GM23338 (cell line): ENCODE data around the gene ZSCAN18. TPM values are rescaled to one million over a fixed set of nuclear protein-coding genes. Genes with fewer than 3 reads are reported as not detected.

Source experiments
- ATAC-seq: fragments of 200-7000 bp; cut with Tn5 transposase; 3 replicates; pipeline ENCODE4 v1.9.1; 2020
- DNase-seq: peaks from one replicate; pipeline ENCODE4 v3.0.0-alpha.2; 2015; ENCODE audit warnings: low spot score
- H2AFZ ChIP-seq: fragments of 200-600 bp; sonication (generic); 2 replicates; pipeline ENCODE4 v1.8.0; 2016; ENCODE audit warnings: antibody characterized with exemption, mild to moderate bottlenecking, moderate library complexity
- H3F3A ChIP-seq: fragments of 200-600 bp; sonication (generic); replicated peaks from 2 replicates; pipeline ENCODE4 v1.8.0; 2017; ENCODE audit warnings: antibody characterized with exemption, mixed run types, low read depth
- H3K27ac ChIP-seq: fragments of 200-600 bp; sonication (generic); 2 replicates; pipeline ENCODE4 v1.6.1; 2016; ENCODE audit warnings: low read depth
- H3K27me3 ChIP-seq: fragments of 200-600 bp; sonication (generic); 2 replicates; pipeline ENCODE4 v1.8.0; 2016; ENCODE audit warnings: mild to moderate bottlenecking, mixed run types, moderate library complexity; ENCODE audit not compliant: insufficient read depth
- H3K36me3 ChIP-seq: fragments of 200-600 bp; sonication (generic); 2 replicates; pipeline ENCODE4 v1.8.0; 2016; ENCODE audit warnings: mild to moderate bottlenecking; ENCODE audit not compliant: insufficient read depth
- H3K4me1 ChIP-seq: fragments of 200-600 bp; sonication (generic); 2 replicates; pipeline ENCODE4 v1.8.0; 2016; ENCODE audit warnings: mild to moderate bottlenecking, moderate library complexity; ENCODE audit not compliant: insufficient read depth
- H3K4me2 ChIP-seq: fragments of 200-600 bp; sonication (generic); 2 replicates; pipeline ENCODE4 v1.7.1; 2017; ENCODE audit warnings: mixed run types
- H3K4me3 ChIP-seq: fragments of 200-600 bp; sonication (generic); 2 replicates; pipeline ENCODE4 v1.6.1; 2016; ENCODE audit warnings: mixed run types
- H3K79me2 ChIP-seq: fragments of 200-600 bp; sonication (generic); replicated peaks from 2 replicates; pipeline ENCODE4 v1.8.0; 2017; ENCODE audit warnings: mild to moderate bottlenecking; ENCODE audit not compliant: insufficient read depth
- H3K9me2 ChIP-seq: fragments of 200-600 bp; sonication (generic); 2 replicates; pipeline ENCODE4 v1.8.0; 2017; ENCODE audit not compliant: insufficient read depth
- H4K20me1 ChIP-seq: fragments of 200-600 bp; sonication (generic); replicated peaks from 2 replicates; pipeline ENCODE4 v1.8.0; 2017; ENCODE audit warnings: mild to moderate bottlenecking; ENCODE audit not compliant: insufficient read depth
- H3K27ac Mint-ChIP-seq: 2 replicates; pipeline ENCODE4 v1.8.0; 2020; ENCODE audit warnings: inconsistent platforms, mild to moderate bottlenecking, moderate library complexity, mixed read lengths
- H3K27me3 Mint-ChIP-seq: 3 replicates; pipeline ENCODE4 v1.8.0; 2022; ENCODE audit warnings: low read depth, mild to moderate bottlenecking, moderate library complexity, mixed read lengths, inconsistent platforms; ENCODE audit not compliant: insufficient read depth, poor library complexity
- H3K36me3 Mint-ChIP-seq: 3 replicates; pipeline ENCODE4 v1.8.0; 2021; ENCODE audit warnings: low read depth, mild to moderate bottlenecking, inconsistent platforms, moderate library complexity, mixed read lengths
- H3K4me1 Mint-ChIP-seq: 3 replicates; pipeline ENCODE4 v1.8.0; 2020; ENCODE audit warnings: mild to moderate bottlenecking, inconsistent platforms, mixed read lengths
- H3K4me3 Mint-ChIP-seq: 3 replicates; pipeline ENCODE4 v1.8.0; 2021; ENCODE audit warnings: moderate library complexity, mild to moderate bottlenecking, inconsistent platforms, mixed read lengths
- H3K9me3 Mint-ChIP-seq: 3 replicates; pipeline ENCODE4 v1.8.0; 2020; ENCODE audit warnings: moderate library complexity, mild to moderate bottlenecking, inconsistent platforms, mixed read lengths
- CREB1 ChIP-seq: fragments of 250-450 bp; sonication (Bioruptor Pico); IDR thresholded peaks from 2 replicates; pipeline ENCODE4 v1.5.0; 2020; ENCODE audit warnings: low read depth, mild to moderate bottlenecking, moderate library complexity
- ETS1 ChIP-seq: IDR thresholded peaks from 2 replicates; pipeline ENCODE4 v1.6.1; 2016; ENCODE audit warnings: antibody characterized with exemption
- EZH2phosphoT487 ChIP-seq: fragments of 200-600 bp; sonication (generic); IDR thresholded peaks from one replicate; pipeline ENCODE4 v1.8.1; 2018; ENCODE audit warnings: antibody characterized with exemption; ENCODE audit not compliant: unreplicated experiment
- JUNB ChIP-seq: IDR thresholded peaks from one replicate; pipeline ENCODE4 v1.6.1; 2016; ENCODE audit warnings: antibody characterized with exemption; ENCODE audit not compliant: unreplicated experiment
- NANOG ChIP-seq: IDR thresholded peaks from 2 replicates; pipeline ENCODE4 v1.6.1; 2016; ENCODE audit warnings: antibody characterized with exemption, borderline replicate concordance
- POLR2AphosphoS5 ChIP-seq: IDR thresholded peaks from 2 replicates; pipeline ENCODE4 v1.6.1; 2016; ENCODE audit warnings: antibody characterized with exemption, low read depth
- STAT1 ChIP-seq: IDR thresholded peaks from one replicate; pipeline ENCODE4 v1.6.1; 2016; ENCODE audit warnings: antibody characterized with exemption; ENCODE audit not compliant: unreplicated experiment
- ZNF114 ChIP-seq: fragments of 250-450 bp; sonication (Bioruptor Pico); IDR thresholded peaks from 2 replicates; pipeline ENCODE4 v1.5.0; 2020; ENCODE audit warnings: mild to moderate bottlenecking, moderate library complexity
- ZNF331 ChIP-seq: fragments of 250-450 bp; sonication (Bioruptor Pico); IDR thresholded peaks from 2 replicates; pipeline ENCODE4 v1.5.0; 2020; ENCODE audit warnings: low read depth, mild to moderate bottlenecking, moderate library complexity
- polyA plus RNA-seq: library from polyadenylated mRNA; unstranded; fragments of >200 nt; fragmentation: Nextera tagmentation; extraction: Ambion mirVana; gene quantifications from 2 replicates; pipeline ENCODE4 v1.2.1, GENCODE V29; 2016
- total RNA-seq: library from RNA; depleted of rRNA; stranded (reverse); fragments of >200 nt; shearing (Covaris generic); gene quantifications from 2 replicates; pipeline ENCODE4 v1.2.3, GENCODE V29; 2014
- TF ChIP-seq, protein P1 (sequence below): IDR thresholded peaks from one replicate; pipeline ENCODE4 v1.6.1; 2018; ENCODE audit warnings: antibody characterized with exemption; ENCODE audit not compliant: unreplicated experiment
- TF ChIP-seq, protein P2 (sequence below): fragments of 250-450 bp; sonication (Bioruptor Pico); IDR thresholded peaks from 2 replicates; pipeline ENCODE4 v1.5.0; 2020; ENCODE audit warnings: mild to moderate bottlenecking, moderate library complexity
- TF ChIP-seq, protein P3 (sequence below), 2 experiments: fragments of 200-600 bp in 1 of 2; sonication (generic) in 1 of 2; conservative IDR thresholded peaks; 2 replicates each; pipeline versions ENCODE4 v1.5.1 to v1.6.1; 2016 to 2017; ENCODE audit warnings: antibody characterized with exemption in 2 of 2, low read depth in 2 of 2, mild to moderate bottlenecking in 2 of 2, moderate library complexity in 1 of 2

The ZSCAN18 gene
- total and polyA plus RNA-seq, 2 experiments from 2014 or later = 25.1 to 75.0 TPM

DNA sequence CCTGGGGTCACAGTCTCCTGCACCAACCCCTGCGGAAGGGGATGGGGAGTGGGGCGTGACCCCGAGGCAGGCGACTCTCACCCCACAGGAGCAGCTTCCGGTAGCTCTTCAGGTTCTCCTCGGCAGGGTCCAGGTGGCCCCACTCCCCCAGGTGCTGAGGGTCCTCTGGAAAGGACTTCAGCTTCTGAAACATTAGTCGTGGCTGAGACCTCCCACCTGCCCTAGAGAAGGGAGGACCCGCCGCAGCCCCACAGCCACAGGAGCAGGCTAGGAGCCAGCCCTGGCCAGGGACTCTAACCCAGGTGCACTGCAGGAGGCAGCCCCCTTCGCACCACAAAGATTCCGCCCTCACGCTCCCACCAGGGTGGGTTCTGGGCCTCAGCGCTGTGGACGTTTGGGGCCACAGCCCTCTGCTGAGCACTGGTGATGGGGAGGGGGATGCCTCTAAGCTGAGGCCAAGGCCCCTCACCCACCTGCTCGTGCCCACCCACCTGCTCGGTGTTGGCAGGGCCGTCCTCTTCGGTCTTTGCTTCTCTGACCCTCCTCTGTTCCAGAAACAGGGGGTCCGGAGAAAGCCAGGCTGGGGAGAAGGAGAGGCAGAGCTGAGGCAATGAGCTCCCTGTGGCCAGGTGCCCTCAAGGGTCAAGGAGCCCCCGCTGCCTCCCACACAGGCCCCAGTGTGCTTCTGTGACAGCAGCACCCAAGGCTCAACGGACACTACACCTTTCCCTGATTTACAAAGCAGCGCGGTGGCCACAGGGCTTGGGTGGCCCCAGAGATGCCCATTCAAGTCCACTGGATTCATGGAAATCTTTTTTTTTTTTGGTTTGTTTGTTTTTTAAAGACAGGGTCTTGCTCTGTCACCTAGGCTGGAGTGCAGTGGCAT, 11.0 kb downstream of the ZSCAN18 start:
- H2AFZ ChIP-seq = no peak overlapping the region
- H3K27me3 ChIP-seq = no peaks in the 10 kb centered on the region
- Mint-ChIP-seq H3K27ac (no peak overlapping the region), H3K4me1 (peaks cover 4% of the 10 kb centered on the region; the same call in 1 of the 3 replicates), H3K4me3 (no peak overlapping the region), H3K9me3 (peaks cover 34% of the 10 kb centered on the region), H3K27me3 (peaks cover 2% of the 10 kb centered on the region), H3K36me3 (peaks cover 66% of the 10 kb centered on the region)
- H3K36me3 ChIP-seq = no peaks in the 10 kb centered on the region
- DNase-seq (no peak), ATAC-seq (no peak)
- H3K27ac ChIP-seq = no peak overlapping the region
- TF ChIP-seq, protein P1, sequence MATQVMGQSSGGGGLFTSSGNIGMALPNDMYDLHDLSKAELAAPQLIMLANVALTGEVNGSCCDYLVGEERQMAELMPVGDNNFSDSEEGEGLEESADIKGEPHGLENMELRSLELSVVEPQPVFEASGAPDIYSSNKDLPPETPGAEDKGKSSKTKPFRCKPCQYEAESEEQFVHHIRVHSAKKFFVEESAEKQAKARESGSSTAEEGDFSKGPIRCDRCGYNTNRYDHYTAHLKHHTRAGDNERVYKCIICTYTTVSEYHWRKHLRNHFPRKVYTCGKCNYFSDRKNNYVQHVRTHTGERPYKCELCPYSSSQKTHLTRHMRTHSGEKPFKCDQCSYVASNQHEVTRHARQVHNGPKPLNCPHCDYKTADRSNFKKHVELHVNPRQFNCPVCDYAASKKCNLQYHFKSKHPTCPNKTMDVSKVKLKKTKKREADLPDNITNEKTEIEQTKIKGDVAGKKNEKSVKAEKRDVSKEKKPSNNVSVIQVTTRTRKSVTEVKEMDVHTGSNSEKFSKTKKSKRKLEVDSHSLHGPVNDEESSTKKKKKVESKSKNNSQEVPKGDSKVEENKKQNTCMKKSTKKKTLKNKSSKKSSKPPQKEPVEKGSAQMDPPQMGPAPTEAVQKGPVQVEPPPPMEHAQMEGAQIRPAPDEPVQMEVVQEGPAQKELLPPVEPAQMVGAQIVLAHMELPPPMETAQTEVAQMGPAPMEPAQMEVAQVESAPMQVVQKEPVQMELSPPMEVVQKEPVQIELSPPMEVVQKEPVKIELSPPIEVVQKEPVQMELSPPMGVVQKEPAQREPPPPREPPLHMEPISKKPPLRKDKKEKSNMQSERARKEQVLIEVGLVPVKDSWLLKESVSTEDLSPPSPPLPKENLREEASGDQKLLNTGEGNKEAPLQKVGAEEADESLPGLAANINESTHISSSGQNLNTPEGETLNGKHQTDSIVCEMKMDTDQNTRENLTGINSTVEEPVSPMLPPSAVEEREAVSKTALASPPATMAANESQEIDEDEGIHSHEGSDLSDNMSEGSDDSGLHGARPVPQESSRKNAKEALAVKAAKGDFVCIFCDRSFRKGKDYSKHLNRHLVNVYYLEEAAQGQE = no peak
- TF ChIP-seq STAT1 (no peak), NANOG (no peak), ETS1 (no peak), ZNF114 (CRISPR knock-in tag) (no peak), EZH2phosphoT487 (no peak), POLR2AphosphoS5 (no peak), CREB1 (CRISPR knock-in tag) (no peak), ZNF331 (CRISPR knock-in tag) (no peak), JUNB (no peak)
- TF ChIP-seq, protein P2, sequence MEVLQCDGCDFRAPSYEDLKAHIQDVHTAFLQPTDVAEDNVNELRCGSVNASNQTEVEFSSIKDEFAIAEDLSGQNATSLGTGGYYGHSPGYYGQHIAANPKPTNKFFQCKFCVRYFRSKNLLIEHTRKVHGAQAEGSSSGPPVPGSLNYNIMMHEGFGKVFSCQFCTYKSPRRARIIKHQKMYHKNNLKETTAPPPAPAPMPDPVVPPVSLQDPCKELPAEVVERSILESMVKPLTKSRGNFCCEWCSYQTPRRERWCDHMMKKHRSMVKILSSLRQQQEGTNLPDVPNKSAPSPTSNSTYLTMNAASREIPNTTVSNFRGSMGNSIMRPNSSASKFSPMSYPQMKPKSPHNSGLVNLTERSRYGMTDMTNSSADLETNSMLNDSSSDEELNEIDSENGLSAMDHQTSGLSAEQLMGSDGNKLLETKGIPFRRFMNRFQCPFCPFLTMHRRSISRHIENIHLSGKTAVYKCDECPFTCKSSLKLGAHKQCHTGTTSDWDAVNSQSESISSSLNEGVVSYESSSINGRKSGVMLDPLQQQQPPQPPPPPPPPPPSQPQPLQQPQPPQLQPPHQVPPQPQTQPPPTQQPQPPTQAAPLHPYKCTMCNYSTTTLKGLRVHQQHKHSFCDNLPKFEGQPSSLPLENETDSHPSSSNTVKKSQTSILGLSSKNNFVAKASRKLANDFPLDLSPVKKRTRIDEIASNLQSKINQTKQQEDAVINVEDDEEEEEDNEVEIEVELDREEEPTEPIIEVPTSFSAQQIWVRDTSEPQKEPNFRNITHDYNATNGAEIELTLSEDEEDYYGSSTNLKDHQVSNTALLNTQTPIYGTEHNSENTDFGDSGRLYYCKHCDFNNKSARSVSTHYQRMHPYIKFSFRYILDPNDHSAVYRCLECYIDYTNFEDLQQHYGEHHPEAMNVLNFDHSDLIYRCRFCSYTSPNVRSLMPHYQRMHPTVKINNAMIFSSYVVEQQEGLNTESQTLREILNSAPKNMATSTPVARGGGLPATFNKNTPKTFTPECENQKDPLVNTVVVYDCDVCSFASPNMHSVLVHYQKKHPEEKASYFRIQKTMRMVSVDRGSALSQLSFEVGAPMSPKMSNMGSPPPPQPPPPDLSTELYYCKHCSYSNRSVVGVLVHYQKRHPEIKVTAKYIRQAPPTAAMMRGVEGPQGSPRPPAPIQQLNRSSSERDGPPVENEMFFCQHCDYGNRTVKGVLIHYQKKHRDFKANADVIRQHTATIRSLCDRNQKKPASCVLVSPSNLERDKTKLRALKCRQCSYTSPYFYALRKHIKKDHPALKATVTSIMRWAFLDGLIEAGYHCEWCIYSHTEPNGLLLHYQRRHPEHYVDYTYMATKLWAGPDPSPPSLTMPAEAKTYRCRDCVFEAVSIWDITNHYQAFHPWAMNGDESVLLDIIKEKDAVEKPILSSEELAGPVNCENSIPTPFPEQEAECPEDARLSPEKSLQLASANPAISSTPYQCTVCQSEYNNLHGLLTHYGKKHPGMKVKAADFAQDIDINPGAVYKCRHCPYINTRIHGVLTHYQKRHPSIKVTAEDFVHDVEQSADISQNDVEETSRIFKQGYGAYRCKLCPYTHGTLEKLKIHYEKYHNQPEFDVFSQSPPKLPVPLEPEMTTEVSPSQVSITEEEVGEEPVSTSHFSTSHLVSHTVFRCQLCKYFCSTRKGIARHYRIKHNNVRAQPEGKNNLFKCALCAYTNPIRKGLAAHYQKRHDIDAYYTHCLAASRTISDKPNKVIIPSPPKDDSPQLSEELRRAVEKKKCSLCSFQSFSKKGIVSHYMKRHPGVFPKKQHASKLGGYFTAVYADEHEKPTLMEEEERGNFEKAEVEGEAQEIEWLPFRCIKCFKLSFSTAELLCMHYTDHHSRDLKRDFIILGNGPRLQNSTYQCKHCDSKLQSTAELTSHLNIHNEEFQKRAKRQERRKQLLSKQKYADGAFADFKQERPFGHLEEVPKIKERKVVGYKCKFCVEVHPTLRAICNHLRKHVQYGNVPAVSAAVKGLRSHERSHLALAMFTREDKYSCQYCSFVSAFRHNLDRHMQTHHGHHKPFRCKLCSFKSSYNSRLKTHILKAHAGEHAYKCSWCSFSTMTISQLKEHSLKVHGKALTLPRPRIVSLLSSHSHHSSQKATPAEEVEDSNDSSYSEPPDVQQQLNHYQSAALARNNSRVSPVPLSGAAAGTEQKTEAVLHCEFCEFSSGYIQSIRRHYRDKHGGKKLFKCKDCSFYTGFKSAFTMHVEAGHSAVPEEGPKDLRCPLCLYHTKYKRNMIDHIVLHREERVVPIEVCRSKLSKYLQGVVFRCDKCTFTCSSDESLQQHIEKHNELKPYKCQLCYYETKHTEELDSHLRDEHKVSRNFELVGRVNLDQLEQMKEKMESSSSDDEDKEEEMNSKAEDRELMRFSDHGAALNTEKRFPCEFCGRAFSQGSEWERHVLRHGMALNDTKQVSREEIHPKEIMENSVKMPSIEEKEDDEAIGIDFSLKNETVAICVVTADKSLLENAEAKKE (CRISPR knock-in tag) = no peak
- TF ChIP-seq, protein P3, sequence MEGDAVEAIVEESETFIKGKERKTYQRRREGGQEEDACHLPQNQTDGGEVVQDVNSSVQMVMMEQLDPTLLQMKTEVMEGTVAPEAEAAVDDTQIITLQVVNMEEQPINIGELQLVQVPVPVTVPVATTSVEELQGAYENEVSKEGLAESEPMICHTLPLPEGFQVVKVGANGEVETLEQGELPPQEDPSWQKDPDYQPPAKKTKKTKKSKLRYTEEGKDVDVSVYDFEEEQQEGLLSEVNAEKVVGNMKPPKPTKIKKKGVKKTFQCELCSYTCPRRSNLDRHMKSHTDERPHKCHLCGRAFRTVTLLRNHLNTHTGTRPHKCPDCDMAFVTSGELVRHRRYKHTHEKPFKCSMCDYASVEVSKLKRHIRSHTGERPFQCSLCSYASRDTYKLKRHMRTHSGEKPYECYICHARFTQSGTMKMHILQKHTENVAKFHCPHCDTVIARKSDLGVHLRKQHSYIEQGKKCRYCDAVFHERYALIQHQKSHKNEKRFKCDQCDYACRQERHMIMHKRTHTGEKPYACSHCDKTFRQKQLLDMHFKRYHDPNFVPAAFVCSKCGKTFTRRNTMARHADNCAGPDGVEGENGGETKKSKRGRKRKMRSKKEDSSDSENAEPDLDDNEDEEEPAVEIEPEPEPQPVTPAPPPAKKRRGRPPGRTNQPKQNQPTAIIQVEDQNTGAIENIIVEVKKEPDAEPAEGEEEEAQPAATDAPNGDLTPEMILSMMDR (conservative IDR thresholded peaks at IDR 0.05; ENCODE audit: low read depth in 2 of 2) = no peak
- H3F3A ChIP-seq = 0 out of 2 replicates have a peak, but pooled peaks cover 4% of the 10 kb centered on the region
- no peaks in the 10 kb centered on the region for H4K20me1 ChIP-seq
- H3K4me1 ChIP-seq = peaks cover 7% of the 10 kb centered on the region; the same call in 1 of the 2 replicates
- no peaks in the 10 kb centered on the region for H3K79me2 ChIP-seq
- H3K4me2 ChIP-seq = no peak overlapping the region
- no peaks in the 10 kb centered on the region for H3K9me2 ChIP-seq
- H3K4me3 ChIP-seq = no peak overlapping the region
